Fibroblast of lung (primary cell): Measurements from ENCODE around the gene TMEM135. TPM values are rescaled to one million over a fixed set of nuclear protein-coding genes. Genes with fewer than 3 reads are reported as not detected.
A peak's percentile ranks its signal among the peaks of the same experiment; 100 is the strongest.

ENCODE experiments used
- DNase-seq, 2 donors: peaks; one replicate each; pipeline versions ENCODE4 v3.0.0 to v3.0.0-alpha.2; 2010; ENCODE audit warnings: low read depth in 2 of 2
- H2AFZ ChIP-seq: 2 replicates; pipeline ENCODE4 v1.5.1; 2012; ENCODE audit warnings: low read length, control low read depth, inconsistent platforms
- H3K27ac ChIP-seq: 2 replicates; pipeline ENCODE4 v1.5.1; 2011; ENCODE audit warnings: low read length, control low read depth; ENCODE audit not compliant: insufficient read depth
- H3K27me3 ChIP-seq: 2 replicates; pipeline ENCODE4 v1.5.1; 2011; ENCODE audit warnings: mild to moderate bottlenecking, low read length; ENCODE audit not compliant: control insufficient read depth, insufficient read depth
- H3K36me3 ChIP-seq: 2 replicates; pipeline ENCODE4 v1.5.1; 2011; ENCODE audit warnings: low read length; ENCODE audit not compliant: control insufficient read depth, insufficient read depth
- H3K4me1 ChIP-seq: 2 replicates; pipeline ENCODE4 v1.5.1; 2011; ENCODE audit warnings: low read length; ENCODE audit not compliant: control insufficient read depth, insufficient read depth; ENCODE audit errors: extremely low read depth
- H3K4me2 ChIP-seq: 2 replicates; pipeline ENCODE4 v1.5.1; 2011; ENCODE audit warnings: low read length, control low read depth; ENCODE audit not compliant: insufficient read depth; ENCODE audit errors: extremely low read depth
- H3K4me3 ChIP-seq, 4 experiments: fragments of 200-600 bp in 1 of 4; sonication (generic) in 1 of 4; replicated peaks in 1 of 4; 2 replicates each; pipeline ENCODE4 v1.5.1; 2011 to 2016; ENCODE audit warnings: low read length in 4 of 4, low read depth in 3 of 4, mild to moderate bottlenecking in 3 of 4, control low read depth in 2 of 4, inconsistent platforms in 1 of 4, mixed read lengths in 1 of 4; ENCODE audit not compliant: insufficient read depth in 1 of 4; ENCODE audit errors: control extremely low read depth in 1 of 4
- H3K79me2 ChIP-seq: 2 replicates; pipeline ENCODE4 v1.5.1; 2012; ENCODE audit warnings: mild to moderate bottlenecking, low read length, inconsistent platforms; ENCODE audit not compliant: control insufficient read depth, insufficient read depth
- H3K9ac ChIP-seq: 2 replicates; pipeline ENCODE4 v1.5.1; 2011; ENCODE audit warnings: mild to moderate bottlenecking, low read length, control low read depth; ENCODE audit not compliant: insufficient read depth
- H3K9me3 ChIP-seq: 2 replicates; pipeline ENCODE4 v1.5.1; 2012; ENCODE audit warnings: low read depth, low read length; ENCODE audit not compliant: control insufficient read depth, insufficient read depth
- H4K20me1 ChIP-seq: 2 replicates; pipeline ENCODE4 v1.5.1; 2011; ENCODE audit warnings: low read length; ENCODE audit not compliant: control insufficient read depth, insufficient read depth; ENCODE audit errors: extremely low read depth
- CTCF ChIP-seq, 2 donors: IDR thresholded peaks in 1 of 2; conservative IDR thresholded peaks in 1 of 2; 1 replicate in 1 of 2; 2 replicates in 1 of 2; pipeline ENCODE4 v1.5.1; 2011 to 2012; ENCODE audit warnings: low read length in 2 of 2, control low read depth in 1 of 2, inconsistent platforms in 1 of 2, low read depth in 1 of 2, mild to moderate bottlenecking in 1 of 2
- EZH2 ChIP-seq: IDR thresholded peaks from 2 replicates; pipeline ENCODE4 v1.5.1; 2012; ENCODE audit warnings: low read length, control low read depth, mild to moderate bottlenecking; ENCODE audit errors: missing control alignments
- polyA plus RNA-seq, 2 donors: library from polyadenylated mRNA; depleted of rRNA in 1 of 2; stranded (reverse) in 1 of 2; unstranded in 1 of 2; fragments of >200 nt; gene quantifications; 2 replicates each; pipeline ENCODE4 v1.2.1, GENCODE V29; 2011 to 2012; ENCODE audit warnings: missing spikeins in 1 of 2
- total RNA-seq: library from RNA; depleted of rRNA; stranded (reverse); fragments of >200 nt; gene quantifications from 2 replicates; pipeline ENCODE4 v1.2.1, GENCODE V29; 2014

The TMEM135 gene
- total and polyA plus RNA-seq, 2 donors (not counting 1 experiment from before 2014, with no cell fraction given): 17.3 to 20.6 TPM

- no peaks in the 10 kb centered on the region for H3K79me2 ChIP-seq
- H3K4me3 ChIP-seq: no peak overlapping the region
- no peak overlapping the region for H2AFZ ChIP-seq
- H3K27me3 ChIP-seq: no peaks in the 10 kb centered on the region
- no peaks in the 10 kb centered on the region for H4K20me1 ChIP-seq
- no peaks in the 10 kb centered on the region for H3K4me1 ChIP-seq
- H3K9ac ChIP-seq: no peak overlapping the region
- H3K36me3 ChIP-seq: no peaks in the 10 kb centered on the region
- H3K4me2 ChIP-seq: no peak overlapping the region
- no peaks in the 10 kb centered on the region for H3K9me3 ChIP-seq
- no peak for TF ChIP-seq EZH2
- TF ChIP-seq CTCF (conservative IDR thresholded peaks at IDR 0.05 in 1 of 2, IDR thresholded peaks at IDR 0.05 in 1 of 2; ENCODE audit: low read depth in 1 of 2, low read length in 2 of 2): no peak
- DNase-seq: peak in 1 of 2 donors; percentile 17
- no peak overlapping the region for H3K27ac ChIP-seq
Observed at GRCh38 chr11:87300640-87301380, 263.1 kb downstream of the TMEM135 start.

DNA sequence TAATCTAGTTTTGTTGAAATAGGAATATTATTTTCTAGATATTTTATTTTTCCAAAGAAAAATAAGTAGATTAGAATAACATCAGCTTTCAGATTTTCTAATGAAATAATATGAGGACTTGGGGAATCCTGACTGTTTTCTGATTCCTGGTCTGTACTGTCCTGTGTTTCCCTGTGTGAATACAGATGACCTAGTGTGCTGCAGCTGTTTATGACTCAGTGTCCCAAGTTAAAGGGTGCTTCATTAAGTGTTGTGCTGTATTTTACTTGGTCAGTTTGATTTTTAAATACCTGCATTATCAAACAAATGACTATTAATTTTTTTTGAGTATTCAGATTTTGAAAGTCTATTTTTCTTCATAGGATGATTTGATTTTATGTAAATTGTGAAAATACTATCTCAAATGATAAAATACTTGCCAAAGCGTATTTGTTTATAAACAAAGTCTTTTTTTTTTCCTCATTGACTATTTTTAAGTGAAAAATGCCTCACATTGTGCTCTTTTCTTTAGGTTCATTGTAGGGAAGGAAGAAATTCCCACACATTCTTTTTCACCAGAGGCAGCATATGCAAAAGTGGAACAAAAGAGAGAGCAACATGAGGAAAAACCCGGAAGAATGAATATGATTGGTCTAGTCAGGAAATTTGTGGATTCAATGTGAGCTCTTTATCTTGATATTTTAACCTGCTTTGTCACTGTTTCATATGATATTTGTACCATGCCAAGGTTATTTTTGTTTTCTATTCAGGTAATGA, 264.2 kb downstream of the TMEM135 start:
- no peak overlapping the region for H3K27ac ChIP-seq
- TF ChIP-seq EZH2 (no peak), CTCF (conservative IDR thresholded peaks at IDR 0.05 in 1 of 2, IDR thresholded peaks at IDR 0.05 in 1 of 2; ENCODE audit: low read depth in 1 of 2, low read length in 2 of 2) (no peak)
- H3K79me2 ChIP-seq: no peaks in the 10 kb centered on the region
- H3K36me3 ChIP-seq: no peaks in the 10 kb centered on the region
- H4K20me1 ChIP-seq: no peaks in the 10 kb centered on the region
- H3K27me3 ChIP-seq: no peaks in the 10 kb centered on the region
- no peaks in the 10 kb centered on the region for H3K9me3 ChIP-seq
- H3K4me2 ChIP-seq: no peak overlapping the region
- H3K4me1 ChIP-seq: no peaks in the 10 kb centered on the region
- H2AFZ ChIP-seq: no peak overlapping the region
- H3K4me3 ChIP-seq: no peak overlapping the region
- H3K9ac ChIP-seq: no peak overlapping the region
- no peak for DNase-seq

- Histone ChIP-seq H3K9me3 (no peaks in the 10 kb centered on the region), H3K27ac (no peak overlapping the region), H4K20me1 (no peaks in the 10 kb centered on the region), H3K4me3 (no peak overlapping the region), H2AFZ (no peak overlapping the region), H3K4me1 (no peaks in the 10 kb centered on the region), H3K9ac (no peak overlapping the region), H3K27me3 (no peaks in the 10 kb centered on the region), H3K36me3 (no peaks in the 10 kb centered on the region), H3K4me2 (no peak overlapping the region), H3K79me2 (no peaks in the 10 kb centered on the region)
- TF ChIP-seq EZH2: no peak
- TF ChIP-seq CTCF (conservative IDR thresholded peaks at IDR 0.05 in 1 of 2, IDR thresholded peaks at IDR 0.05 in 1 of 2; ENCODE audit: low read depth in 1 of 2, low read length in 2 of 2): no peak
- peak in 1 of 2 donors; percentile 65 for DNase-seq
Observed at GRCh38 chr11:87304412-87304811, 266.7 kb downstream of the TMEM135 start.
